Kidney epithelial cell (primary cell): Measurements from ENCODE around the gene C1orf159. TPM values are rescaled to one million over a fixed set of nuclear protein-coding genes. Genes with fewer than 3 reads are reported as not detected.

Experiments used
- DNase-seq: peaks from one replicate; pipeline ENCODE4 v3.0.0-alpha.2; 2010; ENCODE audit warnings: low read depth
- H3K27me3 ChIP-seq: 2 replicates; pipeline ENCODE4 v1.6.0; 2011; ENCODE audit warnings: low read length; ENCODE audit not compliant: control insufficient read depth, insufficient read depth
- H3K36me3 ChIP-seq: 2 replicates; pipeline ENCODE4 v1.5.1; 2011; ENCODE audit warnings: low read length; ENCODE audit not compliant: control insufficient read depth, insufficient read depth
- H3K4me3 ChIP-seq: 2 replicates; pipeline ENCODE4 v1.5.1; 2011; ENCODE audit warnings: low read depth, mild to moderate bottlenecking, control low read depth, low read length
- CTCF ChIP-seq: IDR thresholded peaks from 2 replicates; pipeline ENCODE4 v1.5.1; 2011; ENCODE audit warnings: mild to moderate bottlenecking, moderate library complexity, low read length, control low read depth, inconsistent platforms; ENCODE audit not compliant: insufficient read depth, poor library complexity, severe bottlenecking
- total RNA-seq: library from RNA; depleted of rRNA; stranded (reverse); fragments of >200 nt; gene quantifications from 2 replicates; pipeline ENCODE4 v1.2.3, GENCODE V29; 2015

Gene C1orf159
- total RNA-seq, 1 donor from 2014 or later = 20.3 TPM

GRCh38 chr1:1135339-1136136 is 19.6 kb upstream of the C1orf159 start:
- TF ChIP-seq CTCF = no peak
- H3K4me3 ChIP-seq = no peak overlapping the region
- H3K27me3 ChIP-seq = peaks cover 7% of the 10 kb centered on the region
- DNase-seq = no peak
- H3K36me3 ChIP-seq = no peaks in the 10 kb centered on the region

GRCh38 chr1:1134300-1134970 is 18.5 kb upstream of the C1orf159 start:
- no peak for TF ChIP-seq CTCF
- H3K4me3 ChIP-seq = no peak overlapping the region
- no peaks in the 10 kb centered on the region for H3K36me3 ChIP-seq
- no peak for DNase-seq
- H3K27me3 ChIP-seq = peaks cover 7% of the 10 kb centered on the region

- H3K4me3 ChIP-seq = no peak overlapping the region
- no peak for DNase-seq
- no peak for TF ChIP-seq CTCF
- H3K36me3 ChIP-seq = no peaks in the 10 kb centered on the region
- H3K27me3 ChIP-seq = peaks cover 7% of the 10 kb centered on the region
Measured at GRCh38 chr1:1132956-1133750, 17.3 kb upstream of the C1orf159 start.

GRCh38 chr1:1132042-1132950 is 16.4 kb upstream of the C1orf159 start:
- Histone ChIP-seq H3K36me3 (no peaks in the 10 kb centered on the region), H3K4me3 (no peak overlapping the region), H3K27me3 (peaks cover 7% of the 10 kb centered on the region)
- TF ChIP-seq CTCF = no peak
- DNase-seq = no peak
